Stomach smooth muscle (tissue), 2 donors: ENCODE measurements around the gene SLC9C2.
"Not testable (repeated sequence)": the region's sequence is repeated elsewhere in the genome, so short reads cannot be mapped to it uniquely, and the experiment has no call there.

ENCODE experiments used
- H3K27ac ChIP-seq: one replicate; pipeline ENCODE4 v1.7.0; 2013; ENCODE audit warnings: mild to moderate bottlenecking, low read length, inconsistent platforms
- H3K27me3 ChIP-seq, 2 donors: one replicate each; pipeline ENCODE4 v1.7.0; 2013; ENCODE audit warnings: low read length in 2 of 2; ENCODE audit not compliant: insufficient read depth in 2 of 2, control insufficient read depth in 1 of 2
- H3K36me3 ChIP-seq, 2 donors: one replicate each; pipeline ENCODE4 v1.7.0; 2013; ENCODE audit warnings: low read length in 2 of 2; ENCODE audit not compliant: control insufficient read depth in 2 of 2, insufficient read depth in 2 of 2
- H3K4me1 ChIP-seq: one replicate; pipeline ENCODE4 v1.7.0; 2013; ENCODE audit warnings: low read length; ENCODE audit not compliant: control insufficient read depth, insufficient read depth
- H3K4me3 ChIP-seq, 2 donors: one replicate each; pipeline ENCODE4 v1.7.0; 2013; ENCODE audit warnings: low read length in 2 of 2
- H3K9ac ChIP-seq, 2 donors: one replicate each; pipeline ENCODE4 v1.7.0; 2013; ENCODE audit warnings: low read length in 2 of 2, mild to moderate bottlenecking in 1 of 2
- H3K9me3 ChIP-seq, 2 donors: one replicate each; pipeline ENCODE4 v1.7.0; 2013; ENCODE audit warnings: low read length in 2 of 2; ENCODE audit not compliant: control insufficient read depth in 2 of 2
- donor health status: healthy.
- donor health status: Pancreatic carcinoma.

SLC9C2 gene

GRCh38 chr1:173616859-173617258 is 14.0 kb upstream of the SLC9C2 start:
- Histone ChIP-seq H3K4me3 (no peak overlapping the region), H3K27ac (no peak overlapping the region), H3K9me3 (peaks cover 0 to 9% of the 10 kb centered on the region in 2 donors), H3K4me1 (no peaks in the 10 kb centered on the region), H3K36me3 (no peaks in the 10 kb centered on the region), H3K9ac (no peak overlapping the region), H3K27me3 (no peaks in the 10 kb centered on the region)

GRCh38 chr1:173613086-173613485 is 10.2 kb upstream of the SLC9C2 start:
- not testable (repeated sequence) for H3K27ac ChIP-seq, H3K9ac ChIP-seq, H3K27me3 ChIP-seq, H3K36me3 ChIP-seq, H3K9me3 ChIP-seq, H3K4me1 ChIP-seq, H3K4me3 ChIP-seq

- no peak overlapping the region for H3K27ac ChIP-seq
Observed at GRCh38 chr1:173608503-173609216, 5.8 kb upstream of the SLC9C2 start.

GRCh38 chr1:173601588-173601987 is 1.3 kb downstream of the SLC9C2 start:
- no peak overlapping the region for H3K27ac ChIP-seq
- no peaks in the 10 kb centered on the region for H3K36me3 ChIP-seq
- no peaks in the 10 kb centered on the region for H3K9me3 ChIP-seq
- no peaks in the 10 kb centered on the region for H3K27me3 ChIP-seq
- H3K9ac ChIP-seq, result no peak overlapping the region
- H3K4me1 ChIP-seq, result no peaks in the 10 kb centered on the region
- no peak overlapping the region for H3K4me3 ChIP-seq

More at GRCh38 chr1:173608503-173609216, 5.8 kb upstream of the SLC9C2 start:
- Histone ChIP-seq H3K4me1 (no peaks in the 10 kb centered on the region), H3K9me3 (no peaks in the 10 kb centered on the region), H3K36me3 (no peaks in the 10 kb centered on the region), H3K9ac (no peak overlapping the region), H3K27me3 (no peaks in the 10 kb centered on the region), H3K4me3 (no peak overlapping the region)

GRCh38 chr1:173596097-173596825 is 6.6 kb downstream of the SLC9C2 start:
- H3K27me3 ChIP-seq, result no peaks in the 10 kb centered on the region
- H3K4me1 ChIP-seq, result no peaks in the 10 kb centered on the region
- H3K9me3 ChIP-seq, result no peaks in the 10 kb centered on the region
- H3K27ac ChIP-seq, result no peak overlapping the region
- H3K4me3 ChIP-seq, result no peak overlapping the region
- H3K9ac ChIP-seq, result no peak overlapping the region
- no peaks in the 10 kb centered on the region for H3K36me3 ChIP-seq

GRCh38 chr1:173591138-173591537 is 11.7 kb downstream of the SLC9C2 start:
- not testable (repeated sequence) for H3K27me3 ChIP-seq, H3K36me3 ChIP-seq, H3K4me3 ChIP-seq, H3K27ac ChIP-seq, H3K9me3 ChIP-seq, H3K4me1 ChIP-seq, H3K9ac ChIP-seq

- H3K4me3 ChIP-seq, result no peak overlapping the region
- H3K36me3 ChIP-seq, result no peaks in the 10 kb centered on the region
- H3K27ac ChIP-seq, result no peak overlapping the region
- no peak overlapping the region for H3K9ac ChIP-seq
- no peaks in the 10 kb centered on the region for H3K4me1 ChIP-seq
- H3K9me3 ChIP-seq, result no peaks in the 10 kb centered on the region
- H3K27me3 ChIP-seq, result no peaks in the 10 kb centered on the region
Observed at GRCh38 chr1:173590557-173590956, 12.3 kb downstream of the SLC9C2 start.

GRCh38 chr1:173581383-173582079 is 21.3 kb downstream of the SLC9C2 start:
- Histone ChIP-seq H3K36me3 (no peaks in the 10 kb centered on the region), H3K27ac (no peak overlapping the region), H3K9me3 (no peaks in the 10 kb centered on the region), H3K27me3 (peaks cover 0 to 4% of the 10 kb centered on the region in 2 donors), H3K9ac (no peak overlapping the region), H3K4me3 (no peak overlapping the region), H3K4me1 (no peaks in the 10 kb centered on the region)

GRCh38 chr1:173580658-173581057 is 22.2 kb downstream of the SLC9C2 start:
- Histone ChIP-seq H3K9me3 (no peaks in the 10 kb centered on the region), H3K4me1 (no peaks in the 10 kb centered on the region), H3K4me3 (no peak overlapping the region), H3K27ac (no peak overlapping the region), H3K9ac (no peak overlapping the region), H3K36me3 (no peaks in the 10 kb centered on the region), H3K27me3 (peaks cover 0 to 4% of the 10 kb centered on the region in 2 donors)

GRCh38 chr1:173580071-173580470 is 22.8 kb downstream of the SLC9C2 start:
- H3K9me3 ChIP-seq, result no peaks in the 10 kb centered on the region
- no peaks in the 10 kb centered on the region for H3K4me1 ChIP-seq
- H3K9ac ChIP-seq, result no peak overlapping the region
- H3K36me3 ChIP-seq, result no peaks in the 10 kb centered on the region
- H3K27ac ChIP-seq, result no peak overlapping the region
- H3K4me3 ChIP-seq, result no peak overlapping the region
- H3K27me3 ChIP-seq, result peaks cover 0 to 4% of the 10 kb centered on the region in 2 donors
